Transverse colon (tissue), 4 donors: ENCODE results near the gene GNAO1.

Experiments
- EP300 ChIP-seq: sonication (generic); formaldehyde crosslinking; IDR thresholded peaks from one replicate; pipeline ENCODE4 v1.6.1; 2017; ENCODE audit warnings: antibody characterized with exemption, low read depth
- POLR2AphosphoS5 ChIP-seq, 3 donors: sonication (generic); formaldehyde crosslinking; IDR thresholded peaks; one replicate each; pipeline ENCODE4 v1.6.1; 2016; ENCODE audit warnings: antibody characterized with exemption in 3 of 3
- TF ChIP-seq, protein P1 (sequence below), 5 experiments: fragments of 200-600 bp in 3 of 5; fragments of 450-650 bp in 2 of 5; sonication (generic) in 3 of 5; IDR thresholded peaks; 1 replicate in 2 of 5; 2 replicates in 3 of 5; pipeline ENCODE4 v1.5.1; 2016 to 2017; ENCODE audit warnings: antibody characterized with exemption in 5 of 5, inconsistent platforms in 3 of 5, mild to moderate bottlenecking in 2 of 5, moderate library complexity in 1 of 5

DNA sequence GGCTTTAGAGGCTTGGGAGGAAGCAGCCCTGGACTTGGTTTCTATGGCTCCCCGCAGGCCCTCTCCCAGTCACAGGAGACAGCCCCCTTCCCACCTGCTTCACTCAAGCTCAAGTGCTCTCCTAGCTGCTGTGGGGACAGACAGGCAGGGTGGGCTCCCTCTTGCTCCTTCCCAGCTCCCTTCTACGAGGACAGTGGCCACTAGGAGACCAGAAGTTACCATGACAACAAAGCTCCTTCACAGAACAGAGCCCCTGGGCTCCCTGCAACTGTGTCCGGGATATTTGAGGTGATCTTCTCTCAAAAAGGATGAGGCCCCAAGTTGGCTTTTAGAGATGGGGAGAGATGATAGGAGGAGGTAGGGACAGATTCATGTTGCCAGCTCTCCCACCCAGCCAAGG, 117.7 kb downstream of the GNAO1 start:
- no peak for TF ChIP-seq EP300
- TF ChIP-seq, protein P1, sequence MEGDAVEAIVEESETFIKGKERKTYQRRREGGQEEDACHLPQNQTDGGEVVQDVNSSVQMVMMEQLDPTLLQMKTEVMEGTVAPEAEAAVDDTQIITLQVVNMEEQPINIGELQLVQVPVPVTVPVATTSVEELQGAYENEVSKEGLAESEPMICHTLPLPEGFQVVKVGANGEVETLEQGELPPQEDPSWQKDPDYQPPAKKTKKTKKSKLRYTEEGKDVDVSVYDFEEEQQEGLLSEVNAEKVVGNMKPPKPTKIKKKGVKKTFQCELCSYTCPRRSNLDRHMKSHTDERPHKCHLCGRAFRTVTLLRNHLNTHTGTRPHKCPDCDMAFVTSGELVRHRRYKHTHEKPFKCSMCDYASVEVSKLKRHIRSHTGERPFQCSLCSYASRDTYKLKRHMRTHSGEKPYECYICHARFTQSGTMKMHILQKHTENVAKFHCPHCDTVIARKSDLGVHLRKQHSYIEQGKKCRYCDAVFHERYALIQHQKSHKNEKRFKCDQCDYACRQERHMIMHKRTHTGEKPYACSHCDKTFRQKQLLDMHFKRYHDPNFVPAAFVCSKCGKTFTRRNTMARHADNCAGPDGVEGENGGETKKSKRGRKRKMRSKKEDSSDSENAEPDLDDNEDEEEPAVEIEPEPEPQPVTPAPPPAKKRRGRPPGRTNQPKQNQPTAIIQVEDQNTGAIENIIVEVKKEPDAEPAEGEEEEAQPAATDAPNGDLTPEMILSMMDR (IDR thresholded peaks at IDR 0.05) = no peak
- TF ChIP-seq POLR2AphosphoS5 (IDR thresholded peaks at IDR 0.05) = no peak
